ENCODE measurements around the gene TRABD. TPM values are rescaled to one million over a fixed set of nuclear protein-coding genes. Genes with fewer than 3 reads are reported as not detected.
A peak's percentile ranks its signal among the peaks of the same experiment; 100 is the strongest.

Gene TRABD
- total RNA-seq, 2 experiments from 2014 or later, result 126 to 128 TPM

- peaks cover 67% of the 10 kb centered on the region for H3K4me1 ChIP-seq (ENCODE audit: insufficient read depth, low read length, poor library complexity, severe bottlenecking)
- TF ChIP-seq CTCF (conservative IDR thresholded peaks at IDR 0.05; ENCODE audit: low read length), result no peak
- no peak for TF ChIP-seq EZH2phosphoT487 (IDR thresholded peaks at IDR 0.05; ENCODE audit: borderline replicate concordance, low read depth, low read length)
- DNase-seq (ENCODE audit: low spot score), result peak; percentile 83
- ChIA-PET POLR2A (no interaction called here), CTCF (ENCODE audit: unreplicated experiment) (no interaction called here)
- no peaks in the 10 kb centered on the region for H4K20me1 ChIP-seq (ENCODE audit: insufficient read depth, low read length)
- peaks cover 31% of the 10 kb centered on the region; the same call in 1 of the 2 replicates for H3K79me2 ChIP-seq (ENCODE audit: insufficient read depth, low read depth, low read length)
- H2AFZ ChIP-seq (ENCODE audit: low read length), result no peak overlapping the region
- H3K36me3 ChIP-seq (ENCODE audit: insufficient read depth, low read length), result peaks cover 62% of the 10 kb centered on the region
- H3K4me2 ChIP-seq (ENCODE audit: low read length), result peak overlapping the region; percentile 96
- peak overlapping the region; percentile 68 for H3K4me3 ChIP-seq (ENCODE audit: low read depth, low read length, poor library complexity, severe bottlenecking)
- intact Hi-C loops (cut with micrococcal nuclease; ENCODE audit: unreplicated experiment), result loop anchor here (5.0 kb wide), 3 partner anchors 125 to 280 kb away; no protein-coding TSS in a partner anchor
- H3K9me2 ChIP-seq (ENCODE audit: insufficient read depth, low read length), result no peaks in the 10 kb centered on the region
- no TSS peak for BruUV-seq (replicated peaks)
- H3K27ac ChIP-seq (ENCODE audit: low read depth, low read length, poor library complexity, severe bottlenecking), result peak overlapping the region; percentile 99
- H3K9me3 ChIP-seq (ENCODE audit: low read length), result no peaks in the 10 kb centered on the region
Observed at GRCh38 chr22:50192436-50193204, 6.9 kb downstream of the TRABD start.

GRCh38 chr22:50193621-50194020 lies 7.9 kb downstream of the TRABD start:
- BruUV-seq (replicated peaks), result no TSS peak
- peaks cover 23% of the 10 kb centered on the region; the same call in 1 of the 2 replicates for H3K79me2 ChIP-seq (ENCODE audit: insufficient read depth, low read depth, low read length)
- CTCF ChIA-PET (ENCODE audit: unreplicated experiment), result no interaction called here
- intact Hi-C loops (cut with micrococcal nuclease; ENCODE audit: unreplicated experiment), result loop anchor here (5.0 kb wide), 3 partner anchors 124 to 279 kb away; no protein-coding TSS in a partner anchor
- no peak for DNase-seq (ENCODE audit: low spot score)
- POLR2A ChIA-PET, result no interaction called here
- H3K9me3 ChIP-seq (ENCODE audit: low read length), result no peaks in the 10 kb centered on the region
- TF ChIP-seq CTCF (conservative IDR thresholded peaks at IDR 0.05; ENCODE audit: low read length) (no peak), EZH2phosphoT487 (IDR thresholded peaks at IDR 0.05; ENCODE audit: borderline replicate concordance, low read depth, low read length) (no peak)
- H3K9me2 ChIP-seq (ENCODE audit: insufficient read depth, low read length), result no peaks in the 10 kb centered on the region
- no peak overlapping the region for H2AFZ ChIP-seq (ENCODE audit: low read length)
- H3K4me3 ChIP-seq (ENCODE audit: low read depth, low read length, poor library complexity, severe bottlenecking), result no peak overlapping the region
- H3K36me3 ChIP-seq (ENCODE audit: insufficient read depth, low read length), result peaks cover 59% of the 10 kb centered on the region
- H3K4me2 ChIP-seq (ENCODE audit: low read length), result peak overlapping the region; percentile 96; the same call in 1 of the 2 replicates
- peaks cover 57% of the 10 kb centered on the region for H3K4me1 ChIP-seq (ENCODE audit: insufficient read depth, low read length, poor library complexity, severe bottlenecking)
- no peaks in the 10 kb centered on the region for H4K20me1 ChIP-seq (ENCODE audit: insufficient read depth, low read length)
- peak overlapping the region; percentile 99 for H3K27ac ChIP-seq (ENCODE audit: low read depth, low read length, poor library complexity, severe bottlenecking)

Measured in OCI-LY7 (cell line).